Skeletal muscle satellite cell (primary cell): Measurements from ENCODE around the gene DCHS1.

ENCODE experiments used
- H3K27me3 ChIP-seq: 2 replicates; pipeline ENCODE4 v1.7.0; 2013; ENCODE audit warnings: low read length; ENCODE audit not compliant: control insufficient read depth, insufficient read depth
- H3K36me3 ChIP-seq: 2 replicates; pipeline ENCODE4 v1.7.0; 2013; ENCODE audit warnings: mild to moderate bottlenecking, control low read depth, low read length; ENCODE audit not compliant: insufficient read depth
- H3K4me1 ChIP-seq: 2 replicates; pipeline ENCODE4 v1.7.0; 2013; ENCODE audit warnings: low read length; ENCODE audit not compliant: control insufficient read depth, insufficient read depth
- H3K4me2 ChIP-seq: 2 replicates; pipeline ENCODE4 v1.7.0; 2013; ENCODE audit warnings: mild to moderate bottlenecking, low read length
- H3K4me3 ChIP-seq: 2 replicates; pipeline ENCODE4 v1.7.0; 2013; ENCODE audit warnings: low read length
- H3K9ac ChIP-seq: 2 replicates; pipeline ENCODE4 v1.7.0; 2013; ENCODE audit warnings: mild to moderate bottlenecking, low read depth, low read length, moderate library complexity
- H3K9me3 ChIP-seq: replicated peaks from 2 replicates; pipeline ENCODE4 v1.7.0; 2013; ENCODE audit warnings: mild to moderate bottlenecking, control low read depth, low read length

Gene DCHS1

DNA sequence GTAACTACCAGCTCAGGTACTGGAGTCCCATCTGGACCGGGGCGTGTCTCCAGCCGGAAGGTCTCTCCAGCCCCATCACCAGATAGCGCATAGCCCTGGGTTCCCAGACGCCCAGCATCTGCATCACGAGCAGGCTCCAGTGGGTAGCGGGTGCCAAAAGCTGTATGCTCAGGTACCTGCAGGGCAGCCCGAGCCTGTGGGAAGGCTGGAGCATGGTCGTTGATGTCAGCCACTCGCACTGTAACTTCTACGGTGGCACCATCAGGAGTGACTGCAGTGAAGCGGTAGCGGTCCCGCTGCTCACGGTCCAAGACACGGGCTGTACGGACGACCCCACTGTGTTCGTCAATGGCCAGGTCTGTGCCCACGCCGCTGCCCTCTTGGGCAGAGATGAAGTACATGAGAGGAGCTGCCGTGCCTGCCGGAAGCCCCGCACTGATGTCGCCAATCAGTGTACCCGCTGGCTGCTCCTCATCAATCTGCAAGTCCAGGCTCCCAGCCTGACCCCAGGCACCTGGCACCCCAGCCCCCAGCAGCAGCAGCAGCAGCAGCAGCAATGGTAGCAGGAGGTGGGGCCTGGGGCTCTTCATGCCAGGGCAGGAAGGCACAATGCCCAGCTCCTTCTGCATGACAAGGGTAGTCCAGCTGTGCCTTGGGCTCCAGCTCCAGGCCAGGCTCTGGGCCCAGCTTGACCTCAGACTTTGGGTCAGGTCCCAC, 14.5 kb downstream of the DCHS1 start:
- Histone ChIP-seq H3K4me1 (peaks cover 19% of the 10 kb centered on the region), H3K27me3 (peaks cover 29% of the 10 kb centered on the region), H3K36me3 (no peaks in the 10 kb centered on the region)

GRCh38 chr11:6640036-6640984, 15.3 kb downstream of the DCHS1 start:
- H3K36me3 ChIP-seq: no peaks in the 10 kb centered on the region
- no peak overlapping the region for H3K4me3 ChIP-seq
- H3K4me2 ChIP-seq: no peak overlapping the region
- no peak overlapping the region for H3K9ac ChIP-seq
- peaks cover 19% of the 10 kb centered on the region for H3K4me1 ChIP-seq
- H3K27me3 ChIP-seq: peaks cover 28% of the 10 kb centered on the region
- no peaks in the 10 kb centered on the region for H3K9me3 ChIP-seq

More for the DNA sequence above, 14.5 kb downstream of the DCHS1 start:
- Histone ChIP-seq H3K4me2 (no peak overlapping the region), H3K9me3 (no peaks in the 10 kb centered on the region), H3K4me3 (no peak overlapping the region), H3K9ac (no peak overlapping the region)

GRCh38 chr11:6638429-6638828, 17.2 kb downstream of the DCHS1 start:
- Histone ChIP-seq H3K9me3 (no peaks in the 10 kb centered on the region), H3K4me1 (peaks cover 23% of the 10 kb centered on the region), H3K9ac (no peak overlapping the region), H3K4me3 (no peak overlapping the region), H3K36me3 (no peaks in the 10 kb centered on the region), H3K4me2 (no peak overlapping the region), H3K27me3 (peaks cover 9% of the 10 kb centered on the region)

DNA sequence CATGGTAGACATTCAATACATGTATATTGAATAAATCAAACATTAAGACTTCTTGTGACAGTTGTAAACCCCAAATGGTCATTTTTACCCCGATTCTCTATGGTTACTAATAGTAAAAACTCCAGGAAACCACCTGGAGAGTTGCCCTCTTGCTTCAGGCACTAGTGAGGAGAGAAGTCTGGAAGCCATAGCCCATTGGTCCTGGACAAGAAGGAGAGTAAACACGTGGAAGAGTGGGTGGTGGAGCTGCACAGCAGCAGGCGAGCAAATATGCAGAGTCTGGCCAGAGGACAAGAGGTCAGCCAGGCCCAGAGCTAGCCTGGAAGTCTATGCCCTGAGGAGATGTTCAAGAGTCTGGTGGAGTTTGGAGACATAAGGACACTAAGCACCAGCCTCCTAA, 17.7 kb downstream of the DCHS1 start:
- peaks cover 4% of the 10 kb centered on the region for H3K27me3 ChIP-seq
- H3K36me3 ChIP-seq: no peaks in the 10 kb centered on the region
- no peaks in the 10 kb centered on the region for H3K9me3 ChIP-seq
- H3K4me2 ChIP-seq: peak overlapping the region; percentile 8
- peaks cover 23% of the 10 kb centered on the region for H3K4me1 ChIP-seq
- H3K4me3 ChIP-seq: no peak overlapping the region
- no peak overlapping the region for H3K9ac ChIP-seq

- Histone ChIP-seq H3K4me2 (no peak overlapping the region), H3K9ac (no peak overlapping the region), H3K36me3 (no peaks in the 10 kb centered on the region), H3K4me3 (no peak overlapping the region), H3K4me1 (peaks cover 23% of the 10 kb centered on the region), H3K27me3 (no peaks in the 10 kb centered on the region), H3K9me3 (no peaks in the 10 kb centered on the region)
Observed at GRCh38 chr11:6636480-6636879, 19.1 kb downstream of the DCHS1 start.

DNA sequence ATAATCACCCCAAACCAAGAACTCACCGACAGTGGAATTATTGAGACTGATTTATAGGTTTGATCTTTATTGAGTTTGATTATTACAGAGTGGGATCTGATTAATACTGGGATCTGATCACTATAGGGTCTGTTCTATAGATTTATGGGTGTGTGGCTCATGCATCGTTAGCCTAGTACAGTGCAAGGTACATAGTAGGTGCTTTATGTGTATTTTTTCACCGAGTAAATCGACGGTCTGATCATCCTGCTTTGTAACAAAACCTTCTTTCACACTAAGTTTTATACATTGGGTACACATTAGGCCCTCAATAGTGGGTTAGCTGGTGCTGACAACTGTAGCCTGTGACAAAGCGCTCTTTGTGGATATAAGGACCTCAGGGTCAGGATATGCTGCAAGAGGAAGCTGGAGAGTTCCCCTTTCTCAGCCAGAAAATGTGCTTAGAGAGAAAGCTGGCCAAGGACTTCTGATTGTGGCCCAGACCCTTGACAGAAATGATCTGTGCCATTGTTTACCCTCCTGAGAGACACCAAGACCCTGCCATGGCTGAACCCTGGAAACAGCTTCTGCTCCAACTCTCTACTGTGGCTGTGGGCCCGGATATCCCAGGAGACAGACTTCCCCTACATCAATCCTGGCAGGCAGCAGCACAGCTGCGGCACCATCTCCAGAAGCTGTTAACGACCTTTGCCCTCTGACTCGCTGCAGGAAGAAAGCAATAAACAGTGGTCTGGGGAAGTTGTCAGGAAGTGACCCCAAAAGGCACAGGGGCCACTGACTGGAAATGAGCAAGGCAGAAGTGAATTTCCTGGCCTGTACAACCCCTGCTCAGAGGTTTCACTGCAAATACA, 20.3 kb downstream of the DCHS1 start:
- no peaks in the 10 kb centered on the region for H3K36me3 ChIP-seq
- no peaks in the 10 kb centered on the region for H3K9me3 ChIP-seq
- H3K4me3 ChIP-seq: no peak overlapping the region
- peak overlapping the region; percentile 4 for H3K9ac ChIP-seq
- peaks cover 23% of the 10 kb centered on the region for H3K4me1 ChIP-seq
- H3K4me2 ChIP-seq: peak overlapping the region; percentile 40
- H3K27me3 ChIP-seq: no peaks in the 10 kb centered on the region

GRCh38 chr11:6634534-6634933, 21.1 kb downstream of the DCHS1 start:
- no peaks in the 10 kb centered on the region for H3K9me3 ChIP-seq
- no peak overlapping the region for H3K9ac ChIP-seq
- peaks cover 23% of the 10 kb centered on the region for H3K4me1 ChIP-seq
- no peaks in the 10 kb centered on the region for H3K36me3 ChIP-seq
- H3K4me2 ChIP-seq: no peak overlapping the region
- no peak overlapping the region for H3K4me3 ChIP-seq
- no peaks in the 10 kb centered on the region for H3K27me3 ChIP-seq

GRCh38 chr11:6633422-6634408, 21.9 kb downstream of the DCHS1 start:
- peaks cover 23% of the 10 kb centered on the region for H3K4me1 ChIP-seq

GRCh38 chr11:6632116-6633073, 23.2 kb downstream of the DCHS1 start:
- Histone ChIP-seq H3K4me1 (peaks cover 12% of the 10 kb centered on the region), H3K4me3 (no peak overlapping the region), H3K36me3 (no peaks in the 10 kb centered on the region), H3K27me3 (no peaks in the 10 kb centered on the region), H3K4me2 (no peak overlapping the region), H3K9me3 (no peaks in the 10 kb centered on the region), H3K9ac (no peak overlapping the region)

More at GRCh38 chr11:6633422-6634408, 21.9 kb downstream of the DCHS1 start:
- Histone ChIP-seq H3K4me2 (no peak overlapping the region), H3K4me3 (no peak overlapping the region), H3K36me3 (no peaks in the 10 kb centered on the region), H3K9me3 (no peaks in the 10 kb centered on the region), H3K27me3 (no peaks in the 10 kb centered on the region), H3K9ac (no peak overlapping the region)
